ENCODE results near the gene RPLP1.

DNA sequence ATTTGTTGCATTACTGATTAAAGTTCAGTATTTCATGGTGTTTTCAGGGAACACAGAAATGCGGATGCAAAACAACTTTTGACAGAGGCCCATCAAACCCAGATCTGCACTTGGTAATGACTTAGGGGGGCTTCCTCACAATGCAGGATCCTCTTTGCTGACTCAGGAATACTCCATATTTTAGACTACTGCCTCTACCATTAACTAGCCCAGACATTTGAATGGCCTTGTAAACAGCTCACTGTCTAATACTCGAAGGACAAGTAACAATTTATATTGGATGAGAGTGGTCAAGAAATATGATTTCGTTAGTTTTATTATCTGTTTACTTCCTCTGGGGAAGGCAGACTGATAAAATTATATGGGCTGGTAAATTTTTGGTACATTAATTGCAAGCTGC lies 47.5 kb upstream of the RPLP1 start:
- TF ChIP-seq, protein P1, sequence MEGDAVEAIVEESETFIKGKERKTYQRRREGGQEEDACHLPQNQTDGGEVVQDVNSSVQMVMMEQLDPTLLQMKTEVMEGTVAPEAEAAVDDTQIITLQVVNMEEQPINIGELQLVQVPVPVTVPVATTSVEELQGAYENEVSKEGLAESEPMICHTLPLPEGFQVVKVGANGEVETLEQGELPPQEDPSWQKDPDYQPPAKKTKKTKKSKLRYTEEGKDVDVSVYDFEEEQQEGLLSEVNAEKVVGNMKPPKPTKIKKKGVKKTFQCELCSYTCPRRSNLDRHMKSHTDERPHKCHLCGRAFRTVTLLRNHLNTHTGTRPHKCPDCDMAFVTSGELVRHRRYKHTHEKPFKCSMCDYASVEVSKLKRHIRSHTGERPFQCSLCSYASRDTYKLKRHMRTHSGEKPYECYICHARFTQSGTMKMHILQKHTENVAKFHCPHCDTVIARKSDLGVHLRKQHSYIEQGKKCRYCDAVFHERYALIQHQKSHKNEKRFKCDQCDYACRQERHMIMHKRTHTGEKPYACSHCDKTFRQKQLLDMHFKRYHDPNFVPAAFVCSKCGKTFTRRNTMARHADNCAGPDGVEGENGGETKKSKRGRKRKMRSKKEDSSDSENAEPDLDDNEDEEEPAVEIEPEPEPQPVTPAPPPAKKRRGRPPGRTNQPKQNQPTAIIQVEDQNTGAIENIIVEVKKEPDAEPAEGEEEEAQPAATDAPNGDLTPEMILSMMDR (conservative IDR thresholded peaks at IDR 0.05), result no peak
- TF ChIP-seq EZH2 (IDR thresholded peaks at IDR 0.05; ENCODE audit: low read depth), result no peak
